Stimulated activated CD4-positive, alpha-beta T cell treated with anti-CD3 and anti-CD28 coated beads, Interleukin-1b, Interleukin-23, amount 100 ng/mL, for 48 hours (primary cell): ENCODE data around the gene DAPK1.
"Not testable (repeated sequence)": the region's sequence is repeated elsewhere in the genome, so short reads cannot be mapped to it uniquely, and the experiment has no call there.

Experiments used
- DNase-seq: peaks from one replicate; pipeline ENCODE4 v3.0.0-alpha.2; 2020

The DAPK1 gene

DNA sequence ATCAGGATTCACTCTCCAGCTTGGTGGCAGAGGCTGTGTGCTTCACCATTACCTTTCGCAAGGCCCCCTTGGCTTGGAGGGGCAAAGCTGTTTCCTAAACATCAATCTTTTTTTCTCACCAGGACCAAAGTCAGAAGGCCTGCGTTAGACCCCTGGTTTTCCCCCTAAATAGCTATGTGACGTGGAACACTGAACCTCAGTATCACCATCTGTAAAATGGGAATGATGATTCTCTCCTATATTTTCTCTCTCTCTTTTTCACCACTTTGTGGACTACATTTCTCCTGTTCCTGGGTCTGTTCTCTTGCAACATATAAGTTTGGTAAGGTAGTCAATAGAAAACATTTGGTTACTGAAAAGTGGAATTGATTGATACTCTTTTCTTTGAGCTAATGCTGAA is 50.5 kb downstream of the DAPK1 start:
- DNase-seq: no peak

DNA sequence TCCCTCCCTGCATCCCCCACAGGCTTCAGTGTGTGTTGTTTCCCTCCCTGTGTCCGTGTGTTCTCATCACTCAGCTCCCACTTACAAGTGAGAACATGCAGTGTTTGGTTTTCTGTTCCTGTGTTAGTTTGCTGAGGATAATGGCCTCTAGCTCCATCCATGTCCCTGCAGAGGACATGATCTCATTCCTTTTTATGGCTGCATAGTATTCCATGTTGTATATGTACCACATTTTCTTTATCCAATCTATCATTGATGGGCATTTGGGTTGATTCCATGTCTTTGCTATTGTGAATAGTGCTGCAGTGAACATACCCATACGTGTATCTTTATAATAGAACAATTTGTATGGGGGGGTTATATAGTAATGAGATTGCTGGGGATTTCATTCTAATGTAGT is 51.4 kb downstream of the DAPK1 start:
- not testable (repeated sequence) for DNase-seq

DNA sequence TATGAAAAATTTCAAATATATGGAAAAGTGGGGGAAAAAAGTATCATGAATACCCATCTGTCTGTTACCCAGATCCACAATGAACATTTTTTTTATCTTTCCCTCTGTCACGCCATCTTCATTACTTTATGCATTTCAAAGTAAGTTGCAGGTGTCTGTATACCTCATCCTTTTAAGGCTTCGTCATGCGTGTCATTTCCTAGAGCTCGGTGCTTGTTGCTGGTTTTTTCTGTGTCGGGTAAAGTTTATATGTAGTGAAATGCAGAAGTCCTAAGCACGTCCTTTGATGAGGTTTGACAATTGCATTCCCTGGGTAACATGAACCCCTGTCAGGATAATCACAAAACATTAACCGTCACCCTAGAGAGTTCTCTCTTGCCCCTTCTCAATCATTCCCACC is 52.1 kb downstream of the DAPK1 start:
- no peak for DNase-seq

DNA sequence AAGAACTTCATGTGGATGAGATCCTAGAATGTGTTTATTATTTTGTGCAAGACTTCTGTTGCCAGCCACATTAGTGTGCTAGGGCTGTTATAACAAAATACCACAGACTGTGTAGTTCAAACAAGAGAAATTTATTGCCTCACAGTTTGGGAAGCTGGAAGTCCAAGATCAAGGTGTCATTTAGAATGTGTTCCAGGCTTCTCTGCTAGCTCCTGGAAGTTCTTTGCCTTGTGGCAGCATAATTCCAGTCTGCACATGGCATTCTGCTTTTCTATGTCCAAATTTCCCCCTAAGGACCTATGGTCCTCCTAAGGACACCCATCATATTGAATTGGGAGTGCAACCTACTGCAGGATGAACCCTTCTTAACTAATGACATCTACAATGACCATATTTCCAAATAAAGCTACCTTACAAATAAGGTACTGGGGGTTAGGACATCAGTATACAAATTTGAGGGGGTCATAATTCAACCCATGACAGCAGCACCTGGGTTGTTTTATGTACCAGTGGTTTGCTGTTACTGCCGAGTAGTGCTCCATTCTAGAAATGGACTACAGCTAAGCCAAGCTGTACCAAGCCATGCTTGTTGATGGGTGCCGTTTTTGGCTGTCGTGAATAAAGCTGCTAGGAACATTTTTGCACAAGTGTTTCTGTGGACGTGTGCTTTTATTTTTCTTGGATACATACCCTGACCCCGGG is 52.7 kb downstream of the DAPK1 start:
- no peak for DNase-seq

DNA sequence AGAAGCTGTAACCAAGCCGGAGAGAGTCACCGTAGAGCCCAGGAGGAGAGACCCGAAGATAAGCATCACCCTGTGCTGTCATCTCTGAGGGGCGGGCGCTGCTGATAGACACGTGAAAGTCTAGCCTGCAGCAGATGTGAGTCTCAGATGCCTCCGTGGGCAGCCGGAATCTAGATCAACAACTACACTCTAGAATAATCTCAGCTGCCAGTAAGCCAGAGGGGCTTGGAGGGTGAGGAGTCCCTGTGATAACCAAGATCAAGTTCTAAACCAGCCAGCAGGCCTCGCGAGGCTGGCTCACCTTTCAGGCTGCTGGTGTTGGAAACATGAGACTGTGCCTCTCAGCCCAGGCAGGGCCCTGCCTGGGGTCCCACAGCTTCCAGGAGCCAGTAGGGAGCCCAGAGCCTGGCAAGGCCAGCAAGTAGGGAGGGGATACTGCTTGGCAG is 54.1 kb downstream of the DAPK1 start:
- DNase-seq: no peak

DNA sequence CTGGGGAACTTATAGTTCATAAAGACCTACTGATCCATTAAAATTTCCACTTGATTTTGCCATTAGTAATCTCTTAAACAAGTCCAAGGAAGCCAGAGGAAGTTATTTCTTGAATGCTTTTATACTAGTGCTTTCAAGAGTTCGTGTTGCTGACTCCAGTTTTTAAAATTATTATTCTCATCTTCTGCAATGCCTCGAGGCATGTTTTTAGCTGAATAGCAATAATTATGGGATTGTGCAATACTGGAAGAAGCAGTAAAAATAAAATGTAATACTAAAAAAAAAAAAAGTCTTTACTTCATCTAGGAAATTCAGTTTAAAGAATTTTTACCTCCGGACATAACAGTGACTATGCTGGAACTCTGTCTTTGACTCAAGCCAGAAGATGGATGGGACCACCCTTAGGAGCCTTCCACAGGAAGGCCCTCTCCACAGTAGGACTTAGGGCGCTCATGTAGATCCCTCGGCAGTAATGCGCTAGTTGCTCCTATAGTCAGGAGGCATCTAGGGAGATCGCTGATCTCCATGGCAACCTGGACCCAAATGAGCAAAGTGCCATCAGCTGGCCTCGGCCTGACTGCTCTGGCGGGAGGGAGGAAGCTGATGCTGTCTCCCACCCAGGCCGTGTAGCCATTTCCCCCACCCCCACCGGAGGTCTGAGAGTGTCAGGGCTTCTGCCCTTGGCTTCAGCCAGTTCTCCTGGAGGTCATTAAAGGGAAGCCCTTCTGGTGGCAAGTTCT is 56.7 kb downstream of the DAPK1 start:
- DNase-seq: no peak

DNA sequence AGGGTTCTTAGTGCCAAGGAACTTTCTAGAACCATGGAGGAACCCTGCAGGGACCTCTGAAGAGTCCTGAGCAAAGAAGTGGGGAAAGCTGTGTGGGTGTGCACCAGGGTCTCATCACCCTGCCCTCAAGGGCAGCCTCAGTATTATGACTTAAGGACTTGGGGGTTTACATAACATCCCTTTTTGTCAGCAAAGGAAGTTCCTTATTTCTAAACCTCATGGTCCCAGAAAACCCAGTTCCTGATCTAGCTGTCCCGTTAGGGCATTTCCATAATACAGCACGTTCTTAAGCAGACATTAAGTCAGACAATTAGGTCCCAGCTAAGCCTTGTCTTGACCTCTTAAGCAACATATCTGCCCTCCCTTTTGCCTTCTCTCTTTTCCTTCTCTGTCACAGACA is 57.3 kb downstream of the DAPK1 start:
- DNase-seq: no peak

DNA sequence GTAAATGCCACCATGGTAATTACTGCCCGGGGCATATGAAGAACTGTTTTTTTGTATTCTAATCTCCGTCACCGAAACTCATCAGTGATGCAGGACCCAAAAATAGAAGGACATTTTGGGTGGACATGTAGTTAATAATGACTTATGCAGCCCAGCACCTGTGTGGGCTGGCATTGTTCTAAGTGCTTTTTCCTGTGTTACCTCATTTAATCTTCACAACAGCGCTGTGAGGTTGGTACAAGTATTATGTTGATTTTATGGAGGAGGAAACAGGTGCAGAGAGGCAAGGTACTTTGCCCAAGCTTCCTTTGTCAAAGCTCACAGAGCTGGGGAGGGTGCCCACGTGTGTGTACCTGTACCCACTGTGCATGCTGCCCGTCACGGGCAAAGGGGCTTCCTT is 58.4 kb downstream of the DAPK1 start:
- no peak for DNase-seq

DNA sequence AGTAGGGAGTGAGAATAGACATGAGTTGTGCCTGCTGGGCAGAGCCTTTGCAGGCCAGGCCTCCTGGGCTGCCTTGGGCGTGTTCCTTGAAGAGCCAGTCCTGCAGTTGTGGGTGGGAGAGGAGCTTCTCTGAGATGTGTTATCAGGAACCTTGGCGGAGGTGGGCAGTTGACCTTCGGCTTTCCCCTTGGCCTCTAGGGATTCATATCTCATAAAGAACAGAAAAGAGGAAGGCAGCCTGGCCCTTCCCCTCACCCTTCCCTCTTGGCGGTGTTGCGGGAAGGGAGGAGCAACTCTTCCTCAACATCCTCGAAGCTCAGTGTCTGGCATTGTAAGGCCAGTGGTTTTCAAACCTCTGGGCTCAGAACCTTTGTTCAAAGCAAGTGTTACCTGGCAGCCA is 59.2 kb downstream of the DAPK1 start:
- no peak for DNase-seq

DNA sequence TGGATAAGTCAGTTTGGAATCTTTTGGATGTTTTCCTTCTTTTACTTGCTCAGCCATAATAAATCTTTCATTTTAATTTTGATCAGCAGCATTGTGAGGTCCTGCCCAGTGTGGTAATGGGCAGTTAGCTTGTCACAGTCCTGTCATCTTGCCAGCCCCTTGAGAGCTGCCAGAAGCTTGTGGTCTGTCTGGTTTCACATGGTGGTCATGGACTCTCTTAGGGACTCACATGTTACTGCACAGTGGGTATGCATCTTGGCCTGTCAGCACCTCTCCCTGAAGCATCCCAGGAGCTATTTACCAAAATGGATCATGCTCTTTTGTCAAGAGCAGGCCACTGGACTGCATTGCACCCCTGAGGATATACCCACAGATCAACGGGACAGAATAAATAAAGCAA is 60.3 kb downstream of the DAPK1 start:
- no peak for DNase-seq

DNA sequence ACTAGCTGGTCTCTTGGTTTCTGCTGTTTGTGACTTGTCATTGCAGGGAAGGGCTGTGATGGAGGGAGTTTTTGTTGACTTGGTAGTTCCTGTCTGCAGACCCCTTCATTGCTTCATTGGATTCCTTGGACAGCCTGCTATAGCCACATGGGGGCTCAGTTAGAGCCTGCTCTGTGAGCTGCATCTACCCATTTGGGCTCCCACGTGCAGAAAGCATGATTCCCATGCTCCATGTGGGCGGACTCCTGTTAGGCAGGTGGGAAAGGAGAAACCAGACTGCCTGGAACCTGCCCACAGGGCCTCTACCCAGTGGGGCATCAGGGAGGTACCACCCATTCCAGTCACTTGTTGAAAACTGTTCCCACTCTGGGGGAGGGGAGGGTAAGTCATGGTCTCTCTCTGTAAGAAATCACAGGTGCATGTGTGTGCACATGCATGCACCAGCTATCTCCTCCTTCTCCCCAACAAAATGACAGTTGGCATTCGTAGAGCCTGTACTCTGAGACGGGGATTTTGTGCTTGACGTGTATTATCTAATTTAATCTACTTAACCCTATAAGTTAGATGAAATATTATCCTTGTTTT is 61.0 kb downstream of the DAPK1 start:
- DNase-seq: no peak

DNA sequence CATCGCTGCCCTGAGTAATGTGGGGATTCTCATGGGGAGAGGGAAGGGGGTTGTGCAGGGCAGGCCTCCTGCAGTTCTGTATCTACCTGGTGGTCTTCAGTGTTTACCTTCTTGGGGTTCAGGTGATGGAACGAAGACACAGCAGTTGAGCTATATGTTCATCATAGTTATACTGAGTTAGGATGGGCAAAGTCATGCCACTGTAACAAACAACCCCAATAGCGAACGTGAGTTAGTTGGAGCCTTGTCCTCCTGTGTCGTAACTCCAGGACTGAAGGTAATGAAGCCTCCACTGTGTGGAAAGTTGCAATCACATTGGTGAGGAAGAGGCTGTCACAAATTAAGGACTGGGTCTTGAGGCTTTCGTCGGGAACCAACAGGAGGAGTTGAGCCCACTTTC is 64.4 kb downstream of the DAPK1 start:
- no peak for DNase-seq

DNA sequence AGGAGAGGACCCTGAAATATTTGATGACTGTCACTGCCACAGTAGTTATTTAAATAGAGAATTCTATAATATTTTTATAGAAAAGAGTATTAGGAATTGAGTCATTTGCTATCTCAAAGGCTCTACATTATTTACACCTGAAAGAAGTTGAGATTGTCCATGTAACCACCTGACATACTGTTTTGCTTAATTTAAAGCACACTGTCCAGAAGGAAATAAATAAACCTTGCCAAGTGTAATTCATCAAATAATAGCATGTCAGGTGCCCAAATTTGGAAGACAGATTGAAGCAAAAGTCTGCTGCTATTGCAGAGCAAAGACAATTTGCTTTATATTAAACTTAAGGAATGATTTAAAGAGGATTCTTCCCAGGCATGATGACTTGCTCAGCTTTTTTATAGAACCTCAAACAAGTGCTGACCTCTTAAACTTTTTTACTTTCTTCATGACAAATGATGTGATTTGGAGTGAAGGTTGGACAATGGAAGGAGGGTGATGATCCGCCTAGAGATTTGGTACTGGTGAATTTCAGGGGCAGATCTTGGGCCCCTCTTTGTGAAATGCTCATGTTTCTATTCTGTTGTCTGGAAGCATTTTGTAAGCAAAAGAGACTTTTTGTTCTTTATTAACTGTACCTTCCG is 65.0 kb downstream of the DAPK1 start:
- DNase-seq: no peak

DNA sequence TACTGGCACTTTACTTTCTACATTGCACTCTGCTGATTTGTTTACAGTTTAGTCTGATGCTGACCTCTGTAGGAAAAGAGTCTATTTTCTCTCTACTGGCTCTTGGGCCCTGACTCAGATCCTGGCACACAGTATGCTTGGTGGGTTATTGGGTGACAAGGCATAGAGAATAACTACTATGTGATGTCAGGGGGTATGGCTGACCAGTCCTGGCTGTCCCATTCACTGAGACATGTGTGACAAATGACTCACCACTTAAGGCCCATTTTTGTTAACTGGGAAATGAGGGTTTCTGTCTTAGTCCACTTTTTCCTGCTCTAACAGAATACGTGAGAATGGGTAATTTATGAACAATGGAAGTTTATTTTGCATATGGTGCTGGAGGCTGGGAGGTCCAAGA is 66.4 kb downstream of the DAPK1 start:
- DNase-seq: no peak

DNA sequence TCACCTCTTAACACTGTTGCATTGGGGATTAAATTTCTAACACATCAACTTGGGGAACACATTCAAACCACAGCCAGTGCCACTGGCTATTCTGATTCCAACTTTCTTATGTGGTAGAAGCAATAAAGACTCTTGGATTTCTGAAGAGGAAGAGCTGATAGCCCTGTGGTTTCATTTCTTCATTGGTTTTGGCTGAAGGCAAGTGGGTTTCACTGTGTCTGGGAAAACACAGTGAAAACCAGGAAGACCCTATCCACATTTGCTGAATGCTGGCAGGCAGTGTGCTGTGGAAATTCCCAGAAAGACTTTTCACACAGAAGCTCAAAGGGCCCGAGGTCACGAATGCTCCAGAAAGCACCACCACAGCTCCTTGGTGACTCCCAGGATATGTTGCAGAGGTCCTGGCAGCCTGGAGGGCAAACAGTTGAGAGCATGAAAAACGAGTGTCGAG is 67.1 kb downstream of the DAPK1 start:
- no peak for DNase-seq

DNA sequence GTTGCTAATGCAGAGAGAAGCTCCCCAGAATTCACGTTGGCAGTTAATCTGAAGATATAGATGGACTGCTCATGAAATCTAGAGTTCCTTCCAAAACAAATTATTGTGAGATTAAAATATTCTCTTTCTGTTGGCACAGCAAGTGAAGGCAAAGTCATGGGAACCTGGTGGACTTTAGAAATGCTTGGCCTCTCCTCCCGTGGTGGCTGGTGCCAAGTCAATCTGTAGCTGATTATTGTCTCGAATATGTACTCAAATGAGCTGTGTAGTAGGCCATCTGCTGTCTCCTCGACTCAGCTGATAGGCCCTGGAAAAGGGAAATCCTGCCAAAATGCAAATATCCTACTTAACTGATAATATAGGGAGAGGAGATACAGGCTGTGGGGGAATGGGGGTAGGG is 69.3 kb downstream of the DAPK1 start:
- DNase-seq: no peak

DNA sequence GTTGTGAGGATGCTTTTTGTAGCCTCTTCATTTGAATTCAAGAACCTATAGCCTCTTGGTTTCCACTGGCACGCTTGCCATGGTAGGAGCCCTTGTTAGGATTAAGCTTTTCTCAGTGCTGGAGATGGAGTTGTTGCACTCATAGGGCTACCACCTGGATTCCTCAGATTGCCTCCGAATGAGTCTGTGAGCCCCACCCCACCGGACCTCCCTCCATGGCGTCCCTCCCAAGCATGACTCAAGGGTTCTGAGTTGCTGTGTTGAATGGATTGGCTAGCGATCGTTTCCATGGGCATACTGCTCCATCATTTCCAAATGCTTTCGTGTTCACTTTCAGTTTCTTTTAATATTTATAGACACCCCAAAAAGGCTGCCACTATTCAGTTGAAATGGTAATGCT is 69.9 kb downstream of the DAPK1 start:
- DNase-seq: no peak

DNA sequence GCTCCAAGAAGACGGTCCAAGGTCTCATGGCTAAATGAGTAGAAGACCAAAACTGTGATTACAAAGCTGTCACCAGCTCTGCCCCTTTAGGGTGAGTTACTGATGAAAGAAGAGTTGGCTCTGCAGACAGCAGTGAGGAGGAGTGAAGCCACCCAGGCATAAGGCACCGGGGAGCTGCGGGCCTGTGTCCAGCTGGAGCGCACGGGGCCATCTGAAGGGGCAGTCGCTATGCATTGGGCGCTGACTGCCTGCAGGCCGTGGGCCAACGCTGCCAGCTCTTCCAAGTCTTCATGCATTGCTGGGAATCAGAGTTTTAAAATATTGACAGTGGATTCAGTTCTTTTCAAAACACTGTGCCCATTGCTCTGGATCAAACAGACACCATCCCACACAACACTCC is 70.3 kb downstream of the DAPK1 start:
- no peak for DNase-seq

DNA sequence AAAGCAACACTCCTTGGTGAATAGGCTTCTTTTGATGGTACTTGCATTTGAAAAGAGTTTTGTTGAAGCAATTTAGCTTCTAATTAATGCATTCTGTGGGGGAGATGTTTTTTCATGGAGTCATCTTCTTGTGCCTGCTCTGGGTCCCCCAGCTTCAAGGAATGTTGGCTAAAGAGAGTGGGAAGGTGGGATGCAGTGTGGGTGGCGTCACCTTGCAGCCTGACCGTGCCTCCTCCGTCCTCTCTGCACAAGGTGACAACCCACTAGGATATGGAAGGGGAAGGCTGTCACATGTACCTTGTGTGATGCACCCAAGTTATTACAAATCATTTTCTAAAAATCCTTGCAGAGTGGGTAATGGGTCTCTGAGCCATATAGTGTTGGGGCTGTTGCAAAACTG is 70.7 kb downstream of the DAPK1 start:
- DNase-seq: no peak

DNA sequence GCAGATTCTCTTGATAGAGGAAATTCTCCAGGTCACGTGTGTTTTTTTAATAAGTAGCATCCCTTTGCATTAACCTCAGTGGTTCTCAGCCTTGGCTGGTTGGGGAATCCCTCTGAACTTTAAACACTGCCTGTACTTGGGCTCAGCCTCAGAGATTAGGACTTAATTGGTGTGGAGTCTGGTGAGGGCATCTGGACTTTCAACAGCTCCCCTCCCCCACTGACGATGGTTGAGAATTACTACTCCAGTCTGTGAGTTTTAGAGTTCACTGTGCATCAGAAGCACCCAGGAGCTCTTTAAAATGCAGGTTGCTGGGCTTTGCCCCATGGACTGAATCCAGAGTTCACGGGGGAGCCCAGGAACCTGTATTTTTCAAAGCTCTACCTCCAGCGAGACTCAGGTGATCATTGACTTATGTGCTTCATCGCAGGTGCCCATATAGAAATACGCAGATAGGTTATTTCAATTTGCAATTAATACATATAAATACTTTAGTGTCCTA is 71.4 kb downstream of the DAPK1 start:
- no peak for DNase-seq

DNA sequence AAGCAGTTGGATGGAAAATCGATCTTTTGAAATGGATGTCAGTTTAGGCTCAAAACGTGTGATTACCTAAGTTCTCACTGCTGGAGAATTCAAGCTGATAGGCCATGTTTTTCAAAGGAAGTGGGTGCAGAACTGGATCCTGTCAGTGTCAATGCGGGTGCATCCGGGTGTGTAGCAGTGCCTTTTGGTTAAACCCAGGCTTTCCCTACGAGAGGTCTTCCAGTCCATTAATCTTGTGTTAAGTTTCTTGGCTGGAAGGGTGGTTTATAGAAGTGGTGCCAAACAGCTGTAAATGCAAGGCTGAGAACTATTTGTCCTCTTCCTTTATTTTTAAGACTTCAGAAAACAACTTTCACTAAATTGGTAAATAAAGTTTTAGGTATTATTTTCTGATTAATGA is 71.9 kb downstream of the DAPK1 start:
- DNase-seq: no peak

DNA sequence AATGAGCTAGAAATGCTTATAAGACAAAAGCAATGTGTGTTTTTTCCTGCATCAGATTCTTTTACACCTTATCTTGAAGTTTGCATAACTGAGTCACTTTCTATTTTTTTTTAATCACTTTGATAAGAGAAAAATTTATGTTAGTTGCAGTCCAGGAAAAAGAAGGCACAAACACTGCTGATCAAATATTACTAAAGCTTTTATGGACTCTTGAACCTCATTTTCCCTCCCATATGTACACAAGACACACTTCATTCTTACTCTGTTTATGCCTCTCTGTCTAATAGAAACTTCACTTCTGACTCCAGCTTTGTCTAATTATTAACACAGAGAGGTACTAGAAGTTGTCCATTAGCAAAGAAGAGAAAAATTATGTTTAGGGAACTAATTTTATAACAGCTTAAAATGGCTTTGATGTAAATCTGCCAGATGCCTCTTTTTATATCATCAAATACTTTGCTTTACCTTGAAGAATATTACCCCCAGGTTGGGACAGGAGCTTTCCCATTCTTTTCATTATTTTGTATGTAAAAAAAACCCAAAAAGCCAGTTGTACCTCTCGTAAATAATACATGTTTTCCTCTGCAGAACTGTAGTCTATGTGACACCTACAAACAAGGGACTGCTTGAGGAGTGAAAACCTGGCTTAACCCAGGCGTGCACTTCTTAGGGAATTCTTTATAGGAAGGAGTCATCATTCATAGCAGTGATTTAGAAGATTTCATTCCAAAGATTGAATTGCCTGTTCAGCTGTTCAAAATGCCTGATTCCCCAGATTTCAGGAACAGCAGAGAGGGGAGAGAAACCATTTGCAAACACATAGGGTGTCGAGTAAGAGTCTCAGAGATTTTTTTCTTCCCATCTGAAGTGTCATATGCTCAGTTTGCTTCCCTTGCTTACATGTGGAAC is 72.6 kb downstream of the DAPK1 start:
- no peak for DNase-seq

DNA sequence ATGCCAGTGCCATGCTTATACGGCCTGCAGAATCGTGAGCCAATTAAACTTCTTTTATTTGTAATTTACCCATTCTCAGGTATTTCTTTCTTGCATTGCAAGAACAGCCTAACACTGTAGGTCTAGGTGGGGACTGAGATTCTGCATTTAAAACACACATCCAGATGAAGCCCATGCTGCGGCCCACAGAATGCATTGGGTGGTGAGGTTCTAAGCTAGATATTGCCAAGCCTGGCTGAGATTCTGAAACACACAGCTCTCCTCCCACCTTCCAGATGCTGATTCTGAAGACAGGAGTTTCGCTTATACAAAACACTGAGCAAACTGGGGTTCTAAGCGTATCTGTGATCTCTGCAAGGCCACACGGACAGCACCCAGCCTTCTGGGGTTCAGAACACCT is 75.1 kb downstream of the DAPK1 start:
- no peak for DNase-seq
